Placental epithelial cell (primary cell): ENCODE results near the gene TNFAIP2. TPM values are rescaled to one million over a fixed set of nuclear protein-coding genes. Genes with fewer than 3 reads are reported as not detected.

Source experiments
- total RNA-seq: library from RNA; depleted of rRNA; stranded (reverse); fragments of >200 nt; gene quantifications from 2 replicates; pipeline ENCODE4 v1.2.3, GENCODE V29; 2012

Gene TNFAIP2, protein sequence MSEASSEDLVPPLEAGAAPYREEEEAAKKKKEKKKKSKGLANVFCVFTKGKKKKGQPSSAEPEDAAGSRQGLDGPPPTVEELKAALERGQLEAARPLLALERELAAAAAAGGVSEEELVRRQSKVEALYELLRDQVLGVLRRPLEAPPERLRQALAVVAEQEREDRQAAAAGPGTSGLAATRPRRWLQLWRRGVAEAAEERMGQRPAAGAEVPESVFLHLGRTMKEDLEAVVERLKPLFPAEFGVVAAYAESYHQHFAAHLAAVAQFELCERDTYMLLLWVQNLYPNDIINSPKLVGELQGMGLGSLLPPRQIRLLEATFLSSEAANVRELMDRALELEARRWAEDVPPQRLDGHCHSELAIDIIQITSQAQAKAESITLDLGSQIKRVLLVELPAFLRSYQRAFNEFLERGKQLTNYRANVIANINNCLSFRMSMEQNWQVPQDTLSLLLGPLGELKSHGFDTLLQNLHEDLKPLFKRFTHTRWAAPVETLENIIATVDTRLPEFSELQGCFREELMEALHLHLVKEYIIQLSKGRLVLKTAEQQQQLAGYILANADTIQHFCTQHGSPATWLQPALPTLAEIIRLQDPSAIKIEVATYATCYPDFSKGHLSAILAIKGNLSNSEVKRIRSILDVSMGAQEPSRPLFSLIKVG
- 8.6 and 12.3 TPM in 2 replicates for total RNA-seq

DNA sequence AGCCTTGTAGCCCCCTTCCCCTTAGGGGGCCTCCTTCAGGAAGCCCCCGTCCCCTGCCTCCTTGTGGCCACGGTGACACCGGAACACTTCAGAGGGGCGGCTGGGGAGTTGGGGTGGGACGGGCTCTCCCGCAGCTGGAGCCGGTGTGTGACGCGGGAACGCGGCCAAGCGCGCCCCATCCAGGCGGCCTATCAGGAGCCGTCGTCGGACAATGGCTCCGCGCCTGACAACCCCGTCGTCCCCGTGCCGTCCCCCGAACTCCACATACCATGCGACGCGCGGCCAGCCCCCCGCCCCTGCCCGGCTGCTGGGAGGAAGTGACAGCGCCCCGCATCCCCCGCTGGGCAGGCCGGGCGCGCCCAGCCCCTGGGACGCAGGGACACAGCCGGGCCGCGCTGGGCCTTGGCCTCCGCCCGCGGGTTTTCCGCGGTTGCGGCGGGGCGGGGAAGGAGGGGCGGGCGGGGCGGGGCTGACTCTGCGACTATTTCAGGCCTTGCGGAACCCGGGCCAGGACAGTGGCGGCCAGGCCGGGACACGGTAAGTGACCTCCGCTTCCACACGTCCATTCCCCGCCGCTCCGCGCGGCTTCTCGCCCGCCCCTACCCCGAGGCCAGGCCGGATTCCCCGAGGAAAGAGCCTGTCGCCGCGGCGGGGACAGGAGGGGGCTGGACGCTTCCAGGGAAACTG is at the start of gene TNFAIP2:
Gene TNFAIP2 (plus strand): TSS at position 515 of the 687 bp plus-strand sequence. CDS start 2,997 bp downstream, outside the sequence.

DNA sequence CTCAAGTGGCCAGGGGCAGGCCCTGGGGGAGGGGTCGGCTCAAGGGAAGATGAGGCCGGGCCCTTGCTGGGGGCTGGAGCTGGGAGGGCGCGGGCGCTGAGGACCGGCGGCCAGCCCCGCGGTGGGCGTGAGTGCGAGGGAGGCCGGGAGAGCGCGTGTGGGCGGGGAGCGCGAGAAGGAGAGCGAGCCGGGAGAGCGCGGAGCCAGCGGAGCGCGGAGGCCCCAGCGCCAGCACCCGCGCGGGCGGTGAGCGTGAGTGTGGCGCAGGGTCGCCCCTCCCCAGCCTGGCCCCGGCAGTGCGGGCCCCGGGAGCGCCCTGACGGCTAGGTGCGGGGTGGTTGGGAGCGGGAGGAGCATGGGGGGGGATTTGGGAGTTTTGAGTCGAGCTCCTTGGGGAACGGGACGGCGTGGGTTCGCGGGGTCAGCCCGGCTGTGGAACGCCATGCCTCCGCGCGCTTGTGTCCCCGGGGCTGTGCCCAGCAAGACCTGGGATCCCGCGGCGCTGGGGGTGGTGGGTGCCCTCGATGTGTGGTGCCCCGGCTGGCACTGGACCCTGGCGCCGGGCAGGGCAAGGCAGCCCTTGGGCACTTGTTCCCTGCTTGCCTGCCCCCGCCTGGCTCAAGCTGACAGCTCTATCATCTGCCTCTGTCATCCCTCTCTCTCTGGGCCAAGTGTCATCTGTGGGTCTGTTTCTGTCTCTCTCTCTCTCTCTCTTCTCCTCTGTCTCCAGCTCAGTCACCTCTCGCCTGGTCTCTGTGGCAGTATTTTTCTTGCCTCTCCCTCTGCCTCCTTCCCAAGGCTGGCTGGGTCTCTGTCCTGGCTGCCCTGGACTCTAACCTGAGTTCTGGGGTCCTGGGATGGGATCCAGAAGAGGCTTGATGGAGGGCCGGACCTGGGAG is 39.0 kb upstream of the TNFAIP2 start, which contains the start of gene LBHD2:
Gene LBHD2 (plus strand): TSS at position 190 of the 899 bp plus-strand sequence. CDS start 1,803 bp downstream, outside the sequence.

DNA sequence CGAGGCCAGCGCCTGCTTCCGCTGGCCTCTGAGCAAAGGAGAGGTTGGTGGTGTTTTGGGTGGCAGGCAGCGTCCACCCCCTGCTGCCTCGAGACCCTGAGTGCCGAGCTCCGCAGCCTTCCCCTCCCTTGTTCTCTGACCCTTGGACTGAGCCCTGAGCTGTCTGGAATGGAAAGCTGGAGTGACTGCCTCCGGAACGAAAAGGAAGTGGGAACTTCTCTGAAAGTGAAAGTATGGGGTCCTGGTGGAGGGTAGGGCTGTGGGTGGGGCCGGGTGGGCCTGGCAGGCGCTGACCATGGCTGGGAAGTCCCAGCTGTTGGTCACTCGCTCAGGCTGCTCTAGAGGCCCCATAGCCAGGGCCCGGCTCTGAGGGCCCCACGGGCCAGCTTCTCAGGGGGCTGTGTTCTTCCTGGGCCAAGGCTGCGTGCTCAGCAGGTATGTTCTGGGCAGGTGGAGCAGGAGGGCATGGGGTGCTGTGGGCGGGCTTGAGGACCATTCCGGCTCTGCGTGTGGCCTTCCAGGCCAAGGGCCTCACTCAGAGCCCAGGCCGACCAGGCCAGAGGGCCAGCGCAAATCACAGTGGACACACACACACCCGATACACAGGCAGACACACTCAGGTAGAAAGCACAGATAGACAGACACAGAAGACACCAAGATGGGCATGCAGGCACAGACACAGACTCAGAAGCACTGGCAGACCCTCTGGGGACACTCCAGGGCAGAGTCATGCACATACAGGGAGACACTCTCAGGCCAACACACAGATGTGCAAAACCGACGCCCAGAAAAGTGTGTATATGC is 28.7 kb upstream of the TNFAIP2 start, which contains the start of gene EXOC3L4:
Gene EXOC3L4 (plus strand): TSS at position 320 of the 804 bp plus-strand sequence. CDS start 5,495 bp downstream, outside the sequence.

Other genes starting within 250 kb of the TNFAIP2 start
- 1.2 and 4.2 TPM in 2 replicates for gene AMN, start 200.8 kb upstream of the TNFAIP2 start, total RNA-seq
- gene CDC42BPB, start 65.9 kb upstream of the TNFAIP2 start, total RNA-seq = 85.7 and 101 TPM in 2 replicates
- not detected in 2 replicates for gene LBHD2, start 39.3 kb upstream of the TNFAIP2 start, total RNA-seq
- gene EXOC3L4, start 28.7 kb upstream of the TNFAIP2 start, total RNA-seq = not detected in 2 replicates
- 135 and 139 TPM in 2 replicates for gene EIF5, start 210.8 kb downstream of the TNFAIP2 start, total RNA-seq